ENCODE measurements around the gene SEPTIN5.

The SEPTIN5 gene

DNA sequence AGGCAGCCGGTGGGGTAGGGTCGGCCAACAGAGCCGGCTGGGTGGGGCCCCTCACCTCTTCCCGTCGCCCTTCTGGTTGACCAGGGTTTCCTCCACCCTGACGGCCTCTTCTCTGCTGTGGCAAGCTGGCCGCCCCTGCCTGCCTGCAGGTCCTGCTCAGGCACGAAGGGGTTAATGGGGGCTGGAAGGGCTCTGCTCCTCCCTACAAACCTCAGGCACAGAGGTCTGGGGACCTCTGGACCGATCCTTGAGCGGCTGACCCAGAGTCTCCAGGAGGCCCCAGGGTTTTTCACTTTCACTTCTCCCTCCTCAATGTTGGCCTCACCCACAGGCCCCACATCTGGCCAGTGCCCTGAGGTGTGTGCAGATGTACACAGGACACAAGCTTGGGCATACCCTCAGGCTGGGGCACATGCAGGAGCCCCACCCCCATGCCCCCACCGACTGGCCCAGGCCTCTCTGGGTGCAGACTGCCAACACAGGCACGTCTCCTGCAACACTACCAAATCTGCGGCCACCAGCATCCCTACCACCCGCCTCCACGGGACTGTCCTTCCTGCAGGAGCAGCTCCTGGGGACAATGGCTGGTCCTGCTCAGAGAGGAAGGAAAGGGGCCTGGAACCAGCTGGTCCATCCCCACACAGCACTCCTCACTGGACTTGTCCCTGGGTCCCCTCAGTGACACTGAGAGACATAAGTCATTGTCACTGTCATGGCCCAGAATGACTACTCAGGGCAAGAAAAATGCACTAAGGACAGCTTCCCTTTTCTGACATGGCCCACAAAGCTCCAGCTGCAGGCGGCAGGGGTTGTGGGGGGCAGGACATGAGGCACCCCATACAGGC is 43.1 kb downstream of the SEPTIN5 start:
- Mint-ChIP-seq H3K4me1 (peaks cover 25% of the 10 kb centered on the region), H3K36me3 (ENCODE audit: low read depth) (no peaks in the 10 kb centered on the region), H3K4me3 (peak overlapping the region; percentile 14 to 53 (median 30)), H3K9me3 (no peaks in the 10 kb centered on the region), H3K27ac (no peak overlapping the region), H3K27me3 (ENCODE audit: low read depth) (peaks cover 92% of the 10 kb centered on the region)
- TF ChIP-seq, protein P1, sequence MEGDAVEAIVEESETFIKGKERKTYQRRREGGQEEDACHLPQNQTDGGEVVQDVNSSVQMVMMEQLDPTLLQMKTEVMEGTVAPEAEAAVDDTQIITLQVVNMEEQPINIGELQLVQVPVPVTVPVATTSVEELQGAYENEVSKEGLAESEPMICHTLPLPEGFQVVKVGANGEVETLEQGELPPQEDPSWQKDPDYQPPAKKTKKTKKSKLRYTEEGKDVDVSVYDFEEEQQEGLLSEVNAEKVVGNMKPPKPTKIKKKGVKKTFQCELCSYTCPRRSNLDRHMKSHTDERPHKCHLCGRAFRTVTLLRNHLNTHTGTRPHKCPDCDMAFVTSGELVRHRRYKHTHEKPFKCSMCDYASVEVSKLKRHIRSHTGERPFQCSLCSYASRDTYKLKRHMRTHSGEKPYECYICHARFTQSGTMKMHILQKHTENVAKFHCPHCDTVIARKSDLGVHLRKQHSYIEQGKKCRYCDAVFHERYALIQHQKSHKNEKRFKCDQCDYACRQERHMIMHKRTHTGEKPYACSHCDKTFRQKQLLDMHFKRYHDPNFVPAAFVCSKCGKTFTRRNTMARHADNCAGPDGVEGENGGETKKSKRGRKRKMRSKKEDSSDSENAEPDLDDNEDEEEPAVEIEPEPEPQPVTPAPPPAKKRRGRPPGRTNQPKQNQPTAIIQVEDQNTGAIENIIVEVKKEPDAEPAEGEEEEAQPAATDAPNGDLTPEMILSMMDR (IDR thresholded peaks at IDR 0.05; ENCODE audit: unreplicated experiment in 3 of 3), result no peak

DNA sequence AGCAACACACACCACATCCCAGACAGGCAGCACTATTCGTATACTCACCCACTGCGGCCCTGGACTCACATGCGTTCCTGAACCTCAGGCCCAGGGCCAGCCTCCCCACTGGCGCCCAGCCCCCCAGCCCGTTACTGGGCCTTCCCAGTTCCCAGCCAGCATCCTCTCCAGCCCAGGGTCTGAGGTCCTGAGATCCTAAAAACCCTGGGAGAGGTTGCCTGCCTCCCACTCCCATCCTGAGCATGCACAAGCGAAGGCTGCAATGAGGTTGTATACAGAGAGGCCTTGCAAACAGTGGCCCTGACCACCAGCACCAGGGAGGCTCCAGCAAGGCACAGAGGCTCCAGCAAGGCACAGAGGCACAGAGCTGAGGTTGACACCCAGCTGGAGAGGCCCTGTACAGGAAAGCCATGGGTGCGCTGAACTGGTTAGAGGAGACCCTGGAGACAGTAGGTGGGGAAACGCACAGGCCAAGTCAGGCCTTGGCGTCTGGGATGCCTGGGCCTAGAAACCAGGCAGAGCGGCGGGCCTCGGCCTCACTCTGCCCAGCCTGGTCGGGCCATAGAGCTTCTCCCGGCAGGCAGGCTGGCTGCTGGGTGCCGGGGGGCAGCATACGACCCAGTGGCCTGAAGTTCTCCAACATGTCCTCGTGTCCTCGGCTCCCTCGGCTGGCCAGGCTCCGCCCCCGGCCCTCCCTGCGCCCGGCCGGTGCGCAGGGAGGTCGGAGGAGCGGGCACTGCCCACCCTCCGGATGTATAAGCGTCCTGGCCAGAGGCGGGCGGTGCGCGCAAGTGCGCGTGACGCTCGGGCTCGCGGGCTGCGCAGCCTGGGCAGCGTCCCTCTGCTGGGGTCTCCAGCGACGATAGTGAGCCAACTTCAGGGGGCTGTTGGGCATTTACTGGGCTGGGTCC is 43.9 kb downstream of the SEPTIN5 start:
- H3K27me3 Mint-ChIP-seq (ENCODE audit: low read depth), result peaks cover 92% of the 10 kb centered on the region
- H3K9me3 Mint-ChIP-seq, result no peaks in the 10 kb centered on the region
- no peaks in the 10 kb centered on the region for H3K36me3 Mint-ChIP-seq (ENCODE audit: low read depth)
- peaks cover 23% of the 10 kb centered on the region for H3K4me1 Mint-ChIP-seq
- H3K27ac Mint-ChIP-seq, result no peak overlapping the region
- peak overlapping the region; percentile 27 to 53 (median 32) for H3K4me3 Mint-ChIP-seq
- TF ChIP-seq, protein P1 (IDR thresholded peaks at IDR 0.05; ENCODE audit: unreplicated experiment in 3 of 3), result no peak

DNA sequence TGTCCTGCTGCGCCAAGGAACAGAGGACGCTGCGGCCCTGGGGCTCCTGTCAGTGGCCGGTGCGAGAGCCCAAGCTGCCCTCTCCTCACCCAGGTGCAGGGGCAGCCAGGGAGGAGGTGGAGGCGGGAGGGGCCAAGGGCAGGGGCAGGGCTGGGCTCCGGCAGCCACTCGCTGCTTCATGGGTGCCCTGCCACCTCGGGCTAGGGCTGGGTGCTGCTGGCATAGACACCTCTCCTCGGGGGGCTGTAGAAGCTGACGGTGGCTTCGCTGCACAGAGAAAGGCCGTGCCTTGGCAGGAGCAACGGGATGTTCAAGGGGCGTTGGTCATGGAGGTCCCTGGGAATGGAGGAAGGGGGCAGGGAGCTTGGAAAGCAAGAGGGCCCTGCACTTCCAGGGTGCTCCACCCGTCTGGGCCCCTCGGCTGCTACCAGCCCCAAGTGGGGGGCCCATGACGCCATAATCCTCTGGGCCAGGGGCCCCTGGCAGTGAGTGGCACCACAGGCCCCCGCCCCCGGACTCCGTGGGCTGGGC is 44.7 kb downstream of the SEPTIN5 start:
- Mint-ChIP-seq H3K9me3 (no peaks in the 10 kb centered on the region), H3K27me3 (ENCODE audit: low read depth) (peaks cover 92% of the 10 kb centered on the region), H3K36me3 (ENCODE audit: low read depth) (no peaks in the 10 kb centered on the region), H3K4me3 (peak overlapping the region in 1 of 3 experiments; percentile 36), H3K4me1 (peaks cover 23% of the 10 kb centered on the region), H3K27ac (no peak overlapping the region)
- TF ChIP-seq, protein P1 (IDR thresholded peaks at IDR 0.05; ENCODE audit: unreplicated experiment in 3 of 3), result no peak

DNA sequence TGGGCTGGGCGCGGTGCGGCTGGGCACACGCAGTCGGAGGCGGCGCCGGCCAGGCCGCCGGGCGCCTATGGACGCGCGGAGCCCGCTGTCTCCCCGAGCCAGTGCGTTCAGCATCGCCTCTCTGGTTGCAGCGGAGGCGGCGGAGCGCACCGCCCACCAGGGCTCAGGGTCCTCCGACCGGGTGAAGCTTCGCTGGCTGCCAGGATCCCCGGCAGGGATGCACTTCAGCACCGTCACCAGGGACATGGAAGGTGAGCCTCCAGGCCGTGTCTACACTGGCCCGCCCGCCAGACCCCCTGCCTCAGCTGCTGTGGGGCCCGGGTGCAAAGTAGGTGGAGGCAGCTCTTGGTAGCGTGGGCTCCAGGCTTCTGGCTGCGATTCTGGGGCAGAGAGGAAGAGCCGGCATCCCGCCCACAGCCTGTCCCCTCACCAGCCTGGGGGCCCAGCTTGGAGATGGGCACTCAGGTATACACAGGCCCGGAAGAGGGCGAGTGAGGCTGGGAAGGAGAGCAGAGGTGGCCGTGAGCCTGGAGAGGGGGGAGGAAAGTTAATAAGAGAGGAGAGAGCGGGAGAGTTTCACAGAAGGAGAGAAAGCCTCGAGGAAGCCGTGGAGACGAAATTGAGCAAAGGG is 45.2 kb downstream of the SEPTIN5 start:
- Mint-ChIP-seq H3K4me3 (peak overlapping the region; percentile 83 to 84 (median 83)), H3K27ac (no peak overlapping the region), H3K36me3 (ENCODE audit: low read depth) (no peaks in the 10 kb centered on the region), H3K9me3 (no peaks in the 10 kb centered on the region), H3K27me3 (ENCODE audit: low read depth) (peaks cover 92% of the 10 kb centered on the region), H3K4me1 (peaks cover 23% of the 10 kb centered on the region)
- TF ChIP-seq, protein P1 (IDR thresholded peaks at IDR 0.05; ENCODE audit: unreplicated experiment in 3 of 3), result no peak

DNA sequence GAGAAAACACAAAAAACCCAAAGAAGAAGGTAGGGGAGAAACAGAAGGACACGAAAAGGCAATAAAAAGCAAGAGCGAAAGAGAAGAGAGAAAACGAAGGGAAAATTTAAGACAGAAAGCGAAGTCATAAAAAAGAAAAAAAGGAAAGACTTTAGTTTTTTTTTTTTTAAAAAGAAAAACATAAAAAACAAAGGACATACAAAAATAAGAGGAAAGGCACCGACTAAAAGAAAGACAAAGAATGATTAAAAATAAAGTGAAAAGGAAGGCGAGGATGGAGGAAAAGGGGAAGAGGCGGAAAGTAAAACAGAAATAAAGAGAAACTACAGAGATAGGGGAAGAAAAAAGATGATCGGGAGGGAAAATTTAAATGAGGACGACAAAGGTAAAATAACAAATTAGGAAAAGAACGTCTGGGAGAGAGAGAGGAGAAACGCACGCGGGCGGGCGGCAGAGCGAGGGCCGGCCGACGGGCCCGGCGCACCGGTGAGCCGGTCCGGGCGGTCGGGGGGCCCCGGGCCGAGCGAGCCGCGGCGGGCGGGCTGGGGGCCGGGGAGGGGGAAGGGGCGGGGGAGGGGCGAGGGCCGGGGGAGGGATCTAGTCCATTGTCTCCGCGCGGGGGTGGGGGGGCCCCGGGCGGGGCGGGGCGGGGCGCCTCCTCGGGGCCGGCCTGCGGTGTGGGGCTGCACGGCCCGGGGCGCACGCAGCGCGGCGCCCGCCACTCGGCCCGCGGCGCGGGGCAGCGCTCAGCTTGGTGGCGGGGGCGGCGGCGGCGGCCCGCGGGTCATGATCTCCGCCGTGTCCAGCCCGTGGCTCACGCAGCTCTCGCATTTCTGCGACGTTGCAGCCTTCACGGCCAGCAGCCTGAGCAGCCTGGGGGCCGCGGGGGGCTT is 46.0 kb downstream of the SEPTIN5 start, which contains the start of gene TBX1:
Gene TBX1, plus strand, starts transcription at position 721 of the 893 bp plus-strand sequence. Its CDS starts 66 bp downstream, at position 787.
- Mint-ChIP-seq H3K4me1 (peaks cover 27% of the 10 kb centered on the region), H3K36me3 (ENCODE audit: low read depth) (no peaks in the 10 kb centered on the region), H3K4me3 (peak within 1 kb of the TSS; percentile 83 to 90 (median 83)), H3K27me3 (ENCODE audit: low read depth) (peaks cover 92% of the 10 kb centered on the region), H3K9me3 (no peaks in the 10 kb centered on the region), H3K27ac (no peak within 1 kb of the TSS)
- TF ChIP-seq, protein P1 (IDR thresholded peaks at IDR 0.05; ENCODE audit: unreplicated experiment in 3 of 3), result no peak
